Spleen (tissue), 11 donors: ENCODE measurements around the gene SSBP4. TPM values are rescaled to one million over a fixed set of nuclear protein-coding genes. Genes with fewer than 3 reads are reported as not detected.

ENCODE experiments used
- DNase-seq: peaks from one replicate; pipeline ENCODE4 v3.0.0-alpha.2; 2020
- H3K27ac ChIP-seq, 8 donors: fragments of 200-600 bp; sonication (generic) in 7 of 8; 1 replicate in 4 of 8; 2 replicates in 4 of 8; pipeline versions ENCODE4 v1.5.0 to v1.8.0; 2016 to 2021; ENCODE audit warnings: inconsistent platforms in 4 of 8, mild to moderate bottlenecking in 4 of 8, moderate library complexity in 1 of 8
- H3K27me3 ChIP-seq, 7 donors: fragments of 200-600 bp; sonication (generic) in 6 of 7; replicated peaks in 1 of 7; 1 replicate in 4 of 7; 2 replicates in 3 of 7; pipeline versions ENCODE4 v1.5.0 to v1.8.0; 2016 to 2021; ENCODE audit warnings: inconsistent platforms in 3 of 7, mild to moderate bottlenecking in 1 of 7
- H3K36me3 ChIP-seq, 6 donors: fragments of 200-600 bp; sonication (generic) in 5 of 6; 1 replicate in 4 of 6; 2 replicates in 2 of 6; pipeline versions ENCODE4 v1.5.0 to v1.8.0; 2016 to 2021; ENCODE audit warnings: inconsistent platforms in 2 of 6
- H3K4me1 ChIP-seq, 6 donors: fragments of 200-600 bp; sonication (generic) in 5 of 6; 1 replicate in 3 of 6; 2 replicates in 3 of 6; pipeline versions ENCODE4 v1.5.0 to v1.8.0; 2016 to 2021; ENCODE audit warnings: inconsistent platforms in 3 of 6
- H3K4me3 ChIP-seq, 8 donors: fragments of 200-600 bp; sonication (generic) in 7 of 8; 1 replicate in 4 of 8; 2 replicates in 4 of 8; pipeline versions ENCODE4 v1.5.0 to v1.8.0; 2016 to 2021; ENCODE audit warnings: inconsistent platforms in 4 of 8, mild to moderate bottlenecking in 4 of 8, moderate library complexity in 2 of 8
- H3K9me3 ChIP-seq, 8 donors: fragments of 200-600 bp; sonication (generic) in 7 of 8; 1 replicate in 4 of 8; 2 replicates in 4 of 8; pipeline versions ENCODE4 v1.5.0 to v1.8.0; 2016 to 2021; ENCODE audit warnings: inconsistent platforms in 4 of 8
- POLR2A ChIP-seq, 3 donors: fragments of 450-650 bp; IDR thresholded peaks; one replicate each; pipeline ENCODE4 v1.5.1; 2017; ENCODE audit warnings: antibody characterized with exemption in 3 of 3, mild to moderate bottlenecking in 1 of 3
- POLR2AphosphoS5 ChIP-seq, 3 donors: sonication (generic); formaldehyde crosslinking; IDR thresholded peaks; one replicate each; pipeline ENCODE4 v1.5.1; 2017; ENCODE audit warnings: antibody characterized with exemption in 3 of 3
- WGBS, 5 donors: extraction: QIAGEN DNeasy Blood & Tissue Kit in 3 of 5; methylation state at CpG; one replicate each; pipeline versions ENCODE4 v1.1.5 to v1.1.7; 2013 to 2018; 5-methylcytosine and 5-hydroxymethylcytosine counted together
- intact Hi-C: fragments of 100-400 bp; cut with DNase I; formaldehyde crosslinking; loops from one replicate; pipeline ENCODE4 v1.15.0; 2023; ENCODE audit warnings: low total_unique reads
- polyA plus RNA-seq, 3 donors: library from polyadenylated mRNA; stranded (reverse); fragments of 200-250 nt; gene quantifications; one replicate each; pipeline ENCODE4 v1.2.1, GENCODE V29; 2013
- total RNA-seq, 7 donors: library from RNA; depleted of rRNA in 3 of 7; stranded (reverse); fragments of >200 nt in 3 of 7; fragmentation: NEBNext Ultra II Directional in 4 of 7; extraction: Animal tissue kit (Norgen Biotek cat#: 25700) in 4 of 7; gene quantifications; one replicate each; pipeline versions ENCODE4 v1.1.0 to v1.2.1, GENCODE V29; 2016 to 2021
- TF ChIP-seq, protein P1 (sequence below), 11 experiments: fragments of 200-600 bp in 7 of 11; fragments of 450-650 bp in 4 of 11; sonication (generic) in 4 of 11; IDR thresholded peaks in 8 of 11; conservative IDR thresholded peaks in 3 of 11; 1 replicate in 7 of 11; 2 replicates in 4 of 11; pipeline versions ENCODE4 v1.4.0 to v1.8.0; 2016 to 2021; ENCODE audit warnings: antibody characterized with exemption in 11 of 11, inconsistent platforms in 4 of 11, mild to moderate bottlenecking in 1 of 11
- donor health status: healthy with polysubstance abuse.
- donor health status: DM: no; HTN: no; CAD: no; lungs with moderate emphysema.
- donor health status: DM: no; HTN: no; CAD: no.
- donor health status: Bipolar disorder and iron deficiency.
- donor health status: healthy.
- donor health status: DM: no; HTN: no; CAD: no.
- donor health status: DM: yes; HTN: yes; CAD: no.

SSBP4 gene
- total and polyA plus RNA-seq, 10 donors = 56.3 to 143 (median 88.6) TPM

DNA sequence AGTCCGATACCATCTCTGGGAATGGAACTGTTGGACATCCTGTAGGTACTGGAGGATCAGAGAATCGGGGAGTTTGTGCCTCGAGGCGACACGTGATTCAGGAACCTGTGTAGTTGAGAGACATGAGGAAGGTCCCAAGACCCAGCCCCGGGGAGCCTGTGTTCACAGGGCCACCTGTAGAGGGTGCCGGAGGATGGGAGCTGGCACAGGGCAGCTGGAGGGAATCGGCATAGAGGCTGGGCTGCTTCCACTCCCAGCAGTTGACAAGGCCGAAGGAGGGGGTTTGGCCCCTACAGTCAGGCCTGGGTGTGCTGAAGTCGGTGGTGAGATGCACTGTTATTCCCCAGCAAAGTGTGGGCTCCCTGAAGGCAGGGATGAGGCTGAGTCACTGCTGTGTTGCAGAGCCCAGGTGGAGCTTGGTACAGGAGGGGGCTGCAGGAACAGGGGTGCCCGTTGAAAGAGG lies 21.2 kb downstream of the SSBP4 start:
- peak; percentile 79 for DNase-seq
- intact Hi-C loops = no loop called here
- peaks cover 6 to 37% (median 28%) of the 10 kb centered on the region in 6 donors for H3K36me3 ChIP-seq
- peaks cover 0 to 22% (median 0%) of the 10 kb centered on the region in 7 donors for H3K27me3 ChIP-seq
- TF ChIP-seq POLR2A (IDR thresholded peaks at IDR 0.05) = no peak
- peak in 2 of 3 donors; percentile 28 to 45 for TF ChIP-seq POLR2AphosphoS5 (IDR thresholded peaks at IDR 0.05)
- TF ChIP-seq, protein P1, sequence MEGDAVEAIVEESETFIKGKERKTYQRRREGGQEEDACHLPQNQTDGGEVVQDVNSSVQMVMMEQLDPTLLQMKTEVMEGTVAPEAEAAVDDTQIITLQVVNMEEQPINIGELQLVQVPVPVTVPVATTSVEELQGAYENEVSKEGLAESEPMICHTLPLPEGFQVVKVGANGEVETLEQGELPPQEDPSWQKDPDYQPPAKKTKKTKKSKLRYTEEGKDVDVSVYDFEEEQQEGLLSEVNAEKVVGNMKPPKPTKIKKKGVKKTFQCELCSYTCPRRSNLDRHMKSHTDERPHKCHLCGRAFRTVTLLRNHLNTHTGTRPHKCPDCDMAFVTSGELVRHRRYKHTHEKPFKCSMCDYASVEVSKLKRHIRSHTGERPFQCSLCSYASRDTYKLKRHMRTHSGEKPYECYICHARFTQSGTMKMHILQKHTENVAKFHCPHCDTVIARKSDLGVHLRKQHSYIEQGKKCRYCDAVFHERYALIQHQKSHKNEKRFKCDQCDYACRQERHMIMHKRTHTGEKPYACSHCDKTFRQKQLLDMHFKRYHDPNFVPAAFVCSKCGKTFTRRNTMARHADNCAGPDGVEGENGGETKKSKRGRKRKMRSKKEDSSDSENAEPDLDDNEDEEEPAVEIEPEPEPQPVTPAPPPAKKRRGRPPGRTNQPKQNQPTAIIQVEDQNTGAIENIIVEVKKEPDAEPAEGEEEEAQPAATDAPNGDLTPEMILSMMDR (IDR thresholded peaks at IDR 0.05 in 8 of 11, conservative IDR thresholded peaks at IDR 0.05 in 3 of 11) = peak in 5 of 11 experiments; percentile 8 to 21 (median 15)
- peak overlapping the region in 2 of 8 donors; percentile 17 to 48 for H3K27ac ChIP-seq
- peaks cover 16 to 53% (median 35%) of the 10 kb centered on the region in 6 donors for H3K4me1 ChIP-seq
- H3K9me3 ChIP-seq = no peaks in the 10 kb centered on the region
- H3K4me3 ChIP-seq = no peak overlapping the region
- 47 to 51% (median 49%) methylated on average over 11 of the region's 11 CpGs for WGBS, 5 donors

DNA sequence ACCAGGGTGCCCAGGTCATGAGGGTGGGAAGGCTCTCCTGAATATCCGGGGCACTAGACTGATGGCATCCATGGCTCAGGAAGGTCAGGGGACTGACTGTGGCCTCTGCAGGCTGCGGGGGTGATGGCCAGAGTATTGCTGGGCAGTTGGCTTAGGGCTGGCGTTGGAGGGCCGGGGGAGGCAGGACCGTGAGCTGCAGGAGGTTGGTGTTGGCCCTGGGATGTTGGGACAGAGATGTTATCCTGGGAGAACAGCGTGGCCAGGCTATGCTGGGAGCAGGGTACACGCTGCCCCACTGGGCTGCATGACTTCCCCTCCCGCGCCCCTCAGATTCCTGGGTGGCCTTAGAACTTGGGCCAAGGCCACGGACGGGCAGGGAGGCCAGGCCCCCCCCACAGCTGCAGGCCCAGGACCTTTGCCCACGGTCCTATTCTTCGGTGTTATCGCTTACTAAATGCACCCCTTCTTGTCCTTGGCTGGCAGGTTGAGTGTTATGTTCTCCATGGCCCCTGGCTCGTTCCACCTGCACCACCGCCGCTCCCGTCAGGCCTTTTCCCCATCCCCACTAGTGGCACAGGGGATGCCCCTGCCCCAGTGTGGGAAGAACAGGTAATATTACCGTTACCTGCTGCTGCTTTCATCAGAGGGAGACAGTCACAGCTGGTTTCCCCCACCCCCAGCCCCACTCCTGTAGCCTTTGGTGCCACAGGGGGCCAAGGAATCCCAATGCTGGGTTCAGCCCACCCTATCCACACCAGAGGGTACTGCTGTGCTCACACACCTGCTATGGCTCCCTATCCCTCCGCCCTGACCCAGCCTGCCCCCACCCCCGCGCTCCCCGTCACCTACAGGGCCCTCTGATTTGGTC lies 22.0 kb downstream of the SSBP4 start:
- intact Hi-C loops = no loop called here
- peak; percentile 74 for DNase-seq
- no peak overlapping the region for H3K4me3 ChIP-seq
- H3K36me3 ChIP-seq = peaks cover 6 to 37% (median 34%) of the 10 kb centered on the region in 6 donors
- TF ChIP-seq POLR2A (IDR thresholded peaks at IDR 0.05) = no peak
- peak in 2 of 3 donors; percentile 35 to 64 for TF ChIP-seq POLR2AphosphoS5 (IDR thresholded peaks at IDR 0.05)
- no peaks in the 10 kb centered on the region for H3K9me3 ChIP-seq
- peak overlapping the region in 2 of 8 donors; percentile 17 to 48 for H3K27ac ChIP-seq
- H3K4me1 ChIP-seq = peaks cover 10 to 46% (median 28%) of the 10 kb centered on the region in 6 donors
- H3K27me3 ChIP-seq = peaks cover 0 to 22% (median 0%) of the 10 kb centered on the region in 7 donors
- 78 to 88% (median 86%) methylated on average over 20 to 23 of the region's 23 CpGs for WGBS, 5 donors

- H3K27ac ChIP-seq = peak overlapping the region in 2 of 8 donors; percentile 1 to 48
- H3K4me3 ChIP-seq = no peak overlapping the region
- no peaks in the 10 kb centered on the region for H3K9me3 ChIP-seq
- 81 to 88% (median 84%) methylated on average over 5 of the region's 5 CpGs for WGBS, 5 donors
- intact Hi-C loops = no loop called here
- peaks cover 4 to 43% (median 19%) of the 10 kb centered on the region in 6 donors for H3K4me1 ChIP-seq
- H3K27me3 ChIP-seq = peaks cover 0 to 16% (median 0%) of the 10 kb centered on the region in 7 donors
- DNase-seq = no peak
- TF ChIP-seq, protein P1 (IDR thresholded peaks at IDR 0.05 in 8 of 11, conservative IDR thresholded peaks at IDR 0.05 in 3 of 11) = no peak
- no peak for TF ChIP-seq POLR2A (IDR thresholded peaks at IDR 0.05)
- no peak for TF ChIP-seq POLR2AphosphoS5 (IDR thresholded peaks at IDR 0.05)
- H3K36me3 ChIP-seq = peaks cover 6 to 44% (median 43%) of the 10 kb centered on the region in 6 donors
Observed at GRCh38 chr19:18441804-18442788, 22.9 kb downstream of the SSBP4 start.

DNA sequence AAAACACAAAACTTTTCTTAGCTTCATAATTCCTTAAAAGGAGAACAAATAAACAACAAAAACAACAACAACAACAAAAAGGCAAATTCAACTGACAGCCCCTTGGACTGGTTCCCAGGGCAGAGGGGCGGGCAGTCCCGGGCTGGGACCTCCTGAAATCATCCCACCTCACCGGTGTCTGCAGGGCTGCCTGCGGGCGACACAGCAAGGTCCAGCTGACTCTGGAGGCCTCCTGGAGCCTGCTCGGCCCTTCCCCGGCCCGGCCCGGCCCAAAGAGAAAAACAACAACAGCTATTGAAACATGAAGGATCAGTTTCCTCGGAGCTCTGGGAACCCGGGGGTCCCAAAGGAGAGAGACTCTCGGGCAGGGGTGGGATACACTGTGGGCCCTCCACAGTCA lies 23.7 kb downstream of the SSBP4 start:
- Histone ChIP-seq H3K9me3 (no peaks in the 10 kb centered on the region), H3K4me1 (peaks cover 4 to 34% (median 11%) of the 10 kb centered on the region in 6 donors), H3K27ac (no peak overlapping the region), H3K36me3 (peaks cover 6 to 53% (median 48%) of the 10 kb centered on the region in 6 donors), H3K4me3 (no peak overlapping the region), H3K27me3 (peaks cover 0 to 8% (median 0%) of the 10 kb centered on the region in 7 donors)
- intact Hi-C loops = no loop called here
- WGBS, 5 donors = 91 to 95% (median 92%) methylated on average over 10 to 12 of the region's 12 CpGs
- TF ChIP-seq POLR2A (IDR thresholded peaks at IDR 0.05) (no peak), POLR2AphosphoS5 (IDR thresholded peaks at IDR 0.05) (no peak)
- TF ChIP-seq, protein P1 (IDR thresholded peaks at IDR 0.05 in 8 of 11, conservative IDR thresholded peaks at IDR 0.05 in 3 of 11) = no peak
- DNase-seq = no peak
